K562 (cell line): ENCODE data around the gene JSRP1. TPM values are rescaled to one million over a fixed set of nuclear protein-coding genes. Genes with fewer than 3 reads are reported as not detected.

ENCODE experiments used
- ATAC-seq: fragments of 200-7000 bp; cut with Tn5 transposase; 3 replicates; pipeline ENCODE4 v1.9.1; 2020; ENCODE audit warnings: moderate library complexity
- BruUV-seq: library from RNA; stranded (reverse); fragments of 400-500 nt; replicated peaks from 2 replicates; lab custom pipeline; 2021; lab: Mats Ljungman, UMichigan
- CTCF ChIA-PET: fragments of 300-600 bp; formaldehyde crosslinking; extraction: SDS; loops from one replicate; lab custom pipeline; 2021; ENCODE audit warnings: low intra/inter-chr PET ratio; lab: Yijun Ruan, JAX
- POLR2A ChIA-PET: fragments of 300-600, 350-650 bp; sonication (Branson Sonifier 250); formaldehyde crosslinking; extraction: SDS; loops from one replicate; lab custom pipeline; 2021; ENCODE audit warnings: antibody characterized with exemption, inconsistent platforms; lab: Yijun Ruan, JAX
- DNase-seq, 4 experiments: peaks; one replicate each; pipeline versions ENCODE4 v3.0.0 to v3.0.0-alpha.2; 2011 to 2018; ENCODE audit warnings: low spot score in 3 of 4, mixed read lengths in 3 of 4; ENCODE audit errors: extremely low read depth in 1 of 4
- FAIRE-seq: peaks from 2 replicates; lab custom pipeline; 2011; peaks lifted over from hg19 to GRCh38; lab: Jason Lieb, UNC
- H2AFZ ChIP-seq: 2 replicates; pipeline ENCODE4 v1.6.0; 2011; ENCODE audit warnings: low read depth, low read length, control low read depth, inconsistent platforms
- H3K27ac ChIP-seq: fragments of 200-600 bp; 3 replicates; pipeline ENCODE4 v1.8.0; 2011; ENCODE audit warnings: low read depth, mild to moderate bottlenecking, control low read depth, inconsistent platforms, low read length, moderate library complexity, mixed read lengths; ENCODE audit errors: extremely low read depth
- H3K27me3 ChIP-seq, 2 experiments: fragments of 300-600 bp in 1 of 2; 2 replicates in 1 of 2; 3 replicates in 1 of 2; pipeline versions ENCODE4 v1.6.0 to v1.8.0; 2011; ENCODE audit warnings: inconsistent platforms in 2 of 2, low read length in 2 of 2, mild to moderate bottlenecking in 1 of 2, mixed read lengths in 1 of 2, moderate library complexity in 1 of 2; ENCODE audit not compliant: control insufficient read depth in 2 of 2, insufficient read depth in 2 of 2
- H3K36me3 ChIP-seq: fragments of 300-600 bp; 3 replicates; pipeline ENCODE4 v1.8.0; 2011; ENCODE audit warnings: mild to moderate bottlenecking, low read length, inconsistent platforms; ENCODE audit not compliant: control insufficient read depth, insufficient read depth
- H3K4me1 ChIP-seq, 2 experiments: fragments of 200-600 bp in 1 of 2; replicated peaks in 1 of 2; 2 replicates in 1 of 2; 3 replicates in 1 of 2; pipeline versions ENCODE4 v1.5.1 to v1.8.0; 2011; ENCODE audit warnings: inconsistent platforms in 2 of 2, low read length in 2 of 2, mild to moderate bottlenecking in 1 of 2, mixed read lengths in 1 of 2, moderate library complexity in 1 of 2; ENCODE audit not compliant: control insufficient read depth in 2 of 2, insufficient read depth in 2 of 2
- H3K4me2 ChIP-seq: 2 replicates; pipeline ENCODE4 v1.6.1; 2011; ENCODE audit warnings: low read length, control low read depth, inconsistent platforms, mixed read lengths; ENCODE audit not compliant: insufficient read depth
- H3K4me3 ChIP-seq: fragments of 200-600 bp; sonication (generic), shearing (Covaris generic); 2 replicates; pipeline ENCODE4 v1.5.1; 2016; ENCODE audit warnings: control low read depth, inconsistent platforms
- H3K79me2 ChIP-seq: fragments of 200-600 bp; 3 replicates; pipeline ENCODE4 v1.8.0; 2011; ENCODE audit warnings: low read length, inconsistent platforms; ENCODE audit not compliant: control insufficient read depth, insufficient read depth
- H3K9ac ChIP-seq, 2 experiments: 2 replicates each; pipeline versions ENCODE4 v1.6.0 to v1.6.1; 2011; ENCODE audit warnings: low read depth in 2 of 2, low read length in 2 of 2, control low read depth in 1 of 2, inconsistent platforms in 1 of 2, mild to moderate bottlenecking in 1 of 2, mixed read lengths in 1 of 2; ENCODE audit not compliant: insufficient read depth in 1 of 2
- H3K9me1 ChIP-seq: one replicate; pipeline ENCODE4 v1.6.0; 2011; ENCODE audit warnings: inconsistent platforms, mild to moderate bottlenecking, low read length, moderate library complexity; ENCODE audit not compliant: control insufficient read depth, insufficient read depth
- H3K9me3 ChIP-seq: replicated peaks from 2 replicates; pipeline ENCODE4 v1.5.1; 2011; ENCODE audit warnings: low read depth, low read length, inconsistent platforms; ENCODE audit not compliant: control insufficient read depth, insufficient read depth
- H4K20me1 ChIP-seq: replicated peaks from 2 replicates; pipeline ENCODE4 v1.6.1; 2011; ENCODE audit warnings: low read length, inconsistent platforms, mixed read lengths; ENCODE audit not compliant: control insufficient read depth, insufficient read depth
- CBFA2T3 ChIP-seq: fragments of 450-650 bp; IDR thresholded peaks from 2 replicates; pipeline ENCODE4 v1.6.1; 2017
- CEBPB ChIP-seq: fragments of 450-650 bp; IDR thresholded peaks from 2 replicates; pipeline ENCODE4 v1.6.1; 2016; ENCODE audit warnings: missing genetic modification characterization, missing compliant biosample characterization
- CHD2 ChIP-seq: IDR thresholded peaks from 2 replicates; pipeline ENCODE4 v1.6.1; 2011; ENCODE audit warnings: low read depth, low read length
- ESRRB ChIP-seq: fragments of 250-450 bp; sonication (Bioruptor Pico); IDR thresholded peaks from 2 replicates; pipeline ENCODE4 v1.5.0; 2020; ENCODE audit warnings: mild to moderate bottlenecking, moderate library complexity, borderline replicate concordance
- ETS2 ChIP-seq: IDR thresholded peaks from 2 replicates; pipeline ENCODE4 v1.6.1; 2016; ENCODE audit warnings: borderline replicate concordance, missing genetic modification characterization, mild to moderate bottlenecking, moderate library complexity, missing compliant biosample characterization; ENCODE audit not compliant: poor library complexity, severe bottlenecking
- FOXP4 ChIP-seq: sonication (generic); formaldehyde crosslinking; IDR thresholded peaks from 2 replicates; pipeline ENCODE4 v1.8.0; 2022; ENCODE audit warnings: mild to moderate bottlenecking, missing genetic modification reagents, borderline replicate concordance
- MECOM ChIP-seq: fragments of 250-450 bp; sonication (Bioruptor Pico); IDR thresholded peaks from 2 replicates; pipeline ENCODE4 v1.8.0; 2022; ENCODE audit warnings: inconsistent platforms
- PHB2 ChIP-seq: fragments of 450-650 bp; IDR thresholded peaks from 2 replicates; pipeline ENCODE4 v1.6.1; 2017; ENCODE audit warnings: low read depth
- RBM22 ChIP-seq: fragments of 200-400 bp; formaldehyde crosslinking; IDR thresholded peaks from 2 replicates; pipeline ENCODE4 v1.6.1; 2018; ENCODE audit warnings: low read length, low read depth; ENCODE audit not compliant: poor library complexity, severe bottlenecking
- SMAD2 ChIP-seq: fragments of 150-350 bp; IDR thresholded peaks from 2 replicates; pipeline ENCODE4 v1.6.1; 2014; ENCODE audit warnings: low read depth, mild to moderate bottlenecking, low read length
- STAT5A ChIP-seq: IDR thresholded peaks from 2 replicates; pipeline ENCODE4 v1.6.1; 2012; ENCODE audit warnings: low read length, inconsistent platforms, borderline replicate concordance
- WGBS: fragments of 100-300 bp; shearing (Covaris generic); methylation state at CpG from one replicate; pipeline ENCODE4 v1.1.6; 2016; ENCODE audit warnings: low coverage, mixed read lengths; ENCODE audit not compliant: insufficient coverage; ENCODE audit errors: missing lambda C conversion rate; 5-methylcytosine and 5-hydroxymethylcytosine counted together
- in situ Hi-C: fragments of 300-500 bp; cut with MboI; formaldehyde crosslinking; loops from 4 replicates; pipeline ENCODE4 v1.15.0; 2018; ENCODE audit warnings: inconsistent platforms, mixed read lengths
- intact Hi-C: fragments of 100-400 bp; cut with micrococcal nuclease; formaldehyde crosslinking; loops from 2 replicates; pipeline ENCODE4 v1.14.2; 2022
- polyA plus RNA-seq, 8 experiments: library from polyadenylated mRNA; depleted of rRNA in 4 of 8; stranded (reverse) in 5 of 8; unstranded in 3 of 8; fragments of >200 nt; fragmentation: Nextera tagmentation in 2 of 8; fragmentation: Illumina TruSeq in 1 of 8; extraction: Ambion mirVana in 2 of 8; extraction: Trizol in 1 of 8; gene quantifications; 2 replicates each; pipeline versions ENCODE4 v1.2.1 to v1.2.3, GENCODE V29; 2011 to 2014; ENCODE audit warnings: inconsistent platforms in 1 of 8, missing spikeins in 1 of 8
- total RNA-seq, 7 experiments: library from RNA; depleted of rRNA in 6 of 7; stranded (reverse); fragments of >200 nt in 6 of 7; fragmentation: Illumina TruSeq in 2 of 7; extraction: Trizol in 2 of 7; gene quantifications; 2 replicates each; pipeline versions ENCODE4 v1.2.1 to v1.2.3, GENCODE V29; 2011 to 2021; ENCODE audit warnings: low replicate concordance in 1 of 7
- TF ChIP-seq, protein P1 (sequence below): fragments of 250-450 bp; sonication (Bioruptor Pico); IDR thresholded peaks from 2 replicates; pipeline ENCODE4 v1.4.0; 2020; ENCODE audit warnings: mild to moderate bottlenecking
- TF ChIP-seq, protein P2 (sequence below): fragments of 200-800 bp; sonication (Bioruptor generic); IDR thresholded peaks from 2 replicates; pipeline ENCODE4 v1.6.1; 2017; ENCODE audit warnings: missing genetic modification characterization, missing compliant biosample characterization
- TF ChIP-seq, protein P3 (sequence below): sonication (generic); formaldehyde crosslinking; IDR thresholded peaks from 2 replicates; pipeline ENCODE4 v1.8.0; 2022; ENCODE audit warnings: missing genetic modification reagents, mild to moderate bottlenecking, moderate library complexity, borderline replicate concordance

The JSRP1 gene
- total and polyA plus RNA-seq, 9 of the 15 experiments (the other 6 are each of a cell fraction or from before 2014, with no cell fraction given), result 0.08 to 1.2 (median 0.51) TPM; not detected in 4

DNA sequence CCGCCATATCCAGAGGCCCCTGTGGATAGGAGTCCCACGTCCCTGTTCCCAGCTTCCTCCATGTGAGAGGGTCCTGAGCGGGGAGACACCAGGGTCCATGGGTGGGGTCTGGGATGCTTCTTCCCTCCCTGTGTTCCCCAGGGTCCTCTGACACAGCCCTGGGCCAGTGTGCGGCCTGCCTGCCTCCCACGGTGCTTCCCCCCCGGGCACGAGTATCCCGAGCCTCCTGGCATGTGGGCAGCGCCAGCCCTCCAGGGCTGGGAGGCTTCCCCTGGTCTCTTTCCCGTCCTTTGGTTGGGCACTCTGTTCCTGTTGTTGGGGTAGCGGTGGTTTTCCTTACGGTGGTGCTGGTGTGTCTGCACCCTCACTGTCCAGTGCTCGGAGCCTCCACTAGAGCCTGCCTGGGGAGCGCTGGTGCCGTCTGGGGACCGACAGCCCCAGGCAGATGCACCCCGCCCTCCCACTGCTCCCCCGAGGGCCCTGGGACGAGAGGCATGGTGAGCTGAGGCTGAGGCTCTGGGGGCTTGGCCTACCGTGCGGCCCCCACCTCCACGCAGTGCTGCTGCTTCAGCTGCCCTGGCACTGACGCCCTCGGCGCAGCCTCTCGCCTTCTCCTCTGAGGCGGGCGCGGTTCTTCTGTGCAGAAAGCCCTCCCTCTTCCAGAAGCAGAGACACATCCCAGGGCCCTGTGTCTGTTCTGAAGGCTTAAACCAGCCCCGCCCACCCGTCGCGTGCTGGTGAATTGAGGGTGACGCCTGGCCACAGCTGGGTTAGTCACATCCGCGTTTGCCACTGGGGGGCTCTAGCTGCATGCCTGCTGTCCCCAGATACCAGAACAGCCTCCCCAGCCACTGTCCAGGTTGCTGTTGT lies 48.0 kb downstream of the JSRP1 start:
- Histone ChIP-seq H4K20me1 (0 out of 2 replicates have a peak, but pooled peaks cover 9% of the 10 kb centered on the region), H3K9ac (peak overlapping the region in 1 of 2 experiments; percentile 68; a peak in 2 of 4 replicates), H3K27ac (no peak overlapping the region), H3K27me3 (no peaks in the 10 kb centered on the region), H3K9me1 (no peaks in the 10 kb centered on the region), H3K4me1 (peaks cover 0 to 56% of the 10 kb centered on the region in 2 experiments; a peak in 3 of 5 replicates), H3K4me3 (no peak overlapping the region), H3K79me2 (peaks cover 4% of the 10 kb centered on the region; the same call in 1 of the 3 replicates), H3K36me3 (peaks cover 94% of the 10 kb centered on the region; the same call in 2 of the 3 replicates), H3K9me3 (no peaks in the 10 kb centered on the region), H3K4me2 (no peak overlapping the region), H2AFZ (no peak overlapping the region)
- POLR2A ChIA-PET, result interaction anchor here (0.7 kb wide), 1 partner anchor 13 kb away, joined by 6 read pairs; no protein-coding TSS in a partner anchor
- CTCF ChIA-PET, result interaction anchor here (0.5 kb wide), 1 partner anchor 28 kb away, joined by 3 read pairs; the partner anchor contains the start of genes PLEKHJ1 and SF3A2
- WGBS, result 72% methylated on average over 22 of the region's 36 CpGs
- BruUV-seq, result no TSS peak
- peak; percentile 57 to 74 (median 66) for DNase-seq
- intact Hi-C loops (no loop called here), in situ Hi-C loops (no loop called here)
- peak; percentile 26 for FAIRE-seq
- ATAC-seq, result peak; percentile 78
- TF ChIP-seq SMAD2, result no peak
- TF ChIP-seq, protein P1, sequence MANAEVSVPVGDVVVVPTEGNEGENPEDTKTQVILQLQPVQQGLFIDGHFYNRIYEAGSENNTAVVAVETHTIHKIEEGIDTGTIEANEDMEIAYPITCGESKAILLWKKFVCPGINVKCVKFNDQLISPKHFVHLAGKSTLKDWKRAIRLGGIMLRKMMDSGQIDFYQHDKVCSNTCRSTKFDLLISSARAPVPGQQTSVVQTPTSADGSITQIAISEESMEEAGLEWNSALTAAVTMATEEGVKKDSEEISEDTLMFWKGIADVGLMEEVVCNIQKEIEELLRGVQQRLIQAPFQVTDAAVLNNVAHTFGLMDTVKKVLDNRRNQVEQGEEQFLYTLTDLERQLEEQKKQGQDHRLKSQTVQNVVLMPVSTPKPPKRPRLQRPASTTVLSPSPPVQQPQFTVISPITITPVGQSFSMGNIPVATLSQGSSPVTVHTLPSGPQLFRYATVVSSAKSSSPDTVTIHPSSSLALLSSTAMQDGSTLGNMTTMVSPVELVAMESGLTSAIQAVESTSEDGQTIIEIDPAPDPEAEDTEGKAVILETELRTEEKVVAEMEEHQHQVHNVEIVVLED (CRISPR knock-in tag), result no peak
- no peak for TF ChIP-seq FOXP4 (CRISPR knock-in tag)
- TF ChIP-seq ESRRB (CRISPR knock-in tag), result no peak
- TF ChIP-seq, protein P2, sequence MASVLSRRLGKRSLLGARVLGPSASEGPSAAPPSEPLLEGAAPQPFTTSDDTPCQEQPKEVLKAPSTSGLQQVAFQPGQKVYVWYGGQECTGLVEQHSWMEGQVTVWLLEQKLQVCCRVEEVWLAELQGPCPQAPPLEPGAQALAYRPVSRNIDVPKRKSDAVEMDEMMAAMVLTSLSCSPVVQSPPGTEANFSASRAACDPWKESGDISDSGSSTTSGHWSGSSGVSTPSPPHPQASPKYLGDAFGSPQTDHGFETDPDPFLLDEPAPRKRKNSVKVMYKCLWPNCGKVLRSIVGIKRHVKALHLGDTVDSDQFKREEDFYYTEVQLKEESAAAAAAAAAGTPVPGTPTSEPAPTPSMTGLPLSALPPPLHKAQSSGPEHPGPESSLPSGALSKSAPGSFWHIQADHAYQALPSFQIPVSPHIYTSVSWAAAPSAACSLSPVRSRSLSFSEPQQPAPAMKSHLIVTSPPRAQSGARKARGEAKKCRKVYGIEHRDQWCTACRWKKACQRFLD (CRISPR knock-in tag), result no peak
- TF ChIP-seq PHB2, result no peak
- TF ChIP-seq CHD2, result no peak
- TF ChIP-seq MECOM, result no peak
- TF ChIP-seq, protein P3, sequence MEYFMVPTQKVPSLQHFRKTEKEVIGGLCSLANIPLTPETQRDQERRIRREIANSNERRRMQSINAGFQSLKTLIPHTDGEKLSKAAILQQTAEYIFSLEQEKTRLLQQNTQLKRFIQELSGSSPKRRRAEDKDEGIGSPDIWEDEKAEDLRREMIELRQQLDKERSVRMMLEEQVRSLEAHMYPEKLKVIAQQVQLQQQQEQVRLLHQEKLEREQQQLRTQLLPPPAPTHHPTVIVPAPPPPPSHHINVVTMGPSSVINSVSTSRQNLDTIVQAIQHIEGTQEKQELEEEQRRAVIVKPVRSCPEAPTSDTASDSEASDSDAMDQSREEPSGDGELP (CRISPR knock-in tag), result peak; percentile 69; the same call in 1 of the 2 replicates
- TF ChIP-seq RBM22, result peak; percentile 57
- no peak for TF ChIP-seq CEBPB
- no peak for TF ChIP-seq ETS2 (tag)
- no peak for TF ChIP-seq STAT5A
- 0 out of 2 replicates have a peak, but pooled peaks have one; percentile 8 for TF ChIP-seq CBFA2T3
